Activated naive CD8-positive, alpha-beta T cell treated with anti-CD3 and anti-CD28 coated beads, Interleukin-2, amount 50 U/mL, for 24 hours (primary cell): ENCODE measurements around the gene BLOC1S2.

Experiments used
- ATAC-seq: fragments of 150-1000 bp; cut with Tn5 transposase; one replicate; pipeline ENCODE4 v1.10.0; 2021
- DNase-seq: peaks from one replicate; pipeline ENCODE4 v3.0.0; 2021
- H3K27ac Mint-ChIP-seq: one replicate; pipeline ENCODE4 v1.8.0; 2021; ENCODE audit warnings: mild to moderate bottlenecking, mixed read lengths
- H3K27me3 Mint-ChIP-seq: one replicate; pipeline ENCODE4 v1.8.0; 2021; ENCODE audit warnings: mixed read lengths
- H3K36me3 Mint-ChIP-seq: one replicate; pipeline ENCODE4 v1.8.0; 2021; ENCODE audit warnings: low read depth, mixed read lengths
- H3K4me1 Mint-ChIP-seq: one replicate; pipeline ENCODE4 v1.8.0; 2021; ENCODE audit warnings: mixed read lengths
- H3K4me3 Mint-ChIP-seq: one replicate; pipeline ENCODE4 v1.8.0; 2021; ENCODE audit warnings: mild to moderate bottlenecking, moderate library complexity, mixed read lengths
- H3K9me3 Mint-ChIP-seq: one replicate; pipeline ENCODE4 v1.8.0; 2021; ENCODE audit warnings: mixed read lengths

The BLOC1S2 gene

GRCh38 chr10:100286051-100287033 is at the start of gene BLOC1S2:
TSS of gene BLOC1S2 (minus strand) at chr10:100286680. CDS start at chr10:100286659, 21 bp downstream.
- H3K27me3 Mint-ChIP-seq, result peaks cover 1% of the 10 kb centered on the region
- ATAC-seq (peak; percentile 89), DNase-seq (peak; percentile 92)
- peaks cover 26% of the 10 kb centered on the region for H3K4me1 Mint-ChIP-seq
- H3K36me3 Mint-ChIP-seq, result peaks cover 14% of the 10 kb centered on the region
- no peaks in the 10 kb centered on the region for H3K9me3 Mint-ChIP-seq
- peak within 1 kb of the TSS; percentile 97 for H3K27ac Mint-ChIP-seq
- H3K4me3 Mint-ChIP-seq, result peak within 1 kb of the TSS; percentile 98

- Mint-ChIP-seq H3K9me3 (no peaks in the 10 kb centered on the region), H3K4me1 (peaks cover 9% of the 10 kb centered on the region)
- ATAC-seq, result no peak
Observed at GRCh38 chr10:100334762-100335161, 48.3 kb upstream of the BLOC1S2 start.

DNA sequence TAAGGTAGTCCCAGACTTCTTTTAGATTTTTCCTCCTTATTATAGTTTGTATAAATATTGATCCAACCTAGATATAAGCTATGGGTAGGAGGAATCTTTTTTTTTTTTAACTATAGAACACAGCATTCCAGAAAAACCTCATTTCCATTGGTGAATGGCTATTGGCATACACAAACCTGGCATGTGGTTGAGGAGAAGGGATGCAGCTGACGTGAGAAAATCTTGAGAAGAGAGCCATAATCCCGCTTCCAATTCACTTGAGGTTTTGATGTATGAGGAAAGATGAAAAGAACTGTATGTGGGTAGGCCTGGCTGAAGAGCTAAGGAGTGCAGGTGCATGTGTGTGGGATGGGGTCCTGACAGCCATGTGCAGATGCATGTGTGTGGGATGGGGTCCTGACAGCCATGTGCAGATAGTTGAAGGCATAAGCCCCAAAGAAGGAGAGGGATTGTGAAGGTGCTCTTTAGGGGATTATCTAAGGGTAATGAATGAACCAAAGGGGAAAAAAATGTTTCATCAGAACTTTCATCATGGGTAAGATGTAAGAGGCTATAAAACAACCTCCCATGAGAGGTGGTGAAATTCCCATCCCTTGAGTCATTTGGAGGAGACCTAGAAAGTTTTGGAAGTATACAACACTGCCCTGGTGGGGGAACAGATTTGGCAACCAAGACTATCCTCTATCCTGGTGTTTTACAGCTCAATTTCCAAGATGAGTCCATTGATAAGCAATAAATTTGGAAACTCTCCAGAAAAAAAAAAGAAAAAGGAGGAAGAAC is 47.4 kb upstream of the BLOC1S2 start:
- no peak overlapping the region for H3K27ac Mint-ChIP-seq
- no peaks in the 10 kb centered on the region for H3K9me3 Mint-ChIP-seq
- ATAC-seq (no peak), DNase-seq (no peak)
- no peak overlapping the region for H3K4me3 Mint-ChIP-seq
- no peaks in the 10 kb centered on the region for H3K36me3 Mint-ChIP-seq
- peaks cover 4% of the 10 kb centered on the region for H3K27me3 Mint-ChIP-seq
- H3K4me1 Mint-ChIP-seq, result peaks cover 4% of the 10 kb centered on the region

More at GRCh38 chr10:100334762-100335161, 48.3 kb upstream of the BLOC1S2 start:
- Mint-ChIP-seq H3K4me3 (no peak overlapping the region), H3K27ac (no peak overlapping the region), H3K36me3 (no peaks in the 10 kb centered on the region), H3K27me3 (peaks cover 4% of the 10 kb centered on the region)
- no peak for DNase-seq

- DNase-seq (no peak), ATAC-seq (no peak)
- Mint-ChIP-seq H3K9me3 (no peaks in the 10 kb centered on the region), H3K4me3 (no peak overlapping the region), H3K4me1 (no peaks in the 10 kb centered on the region), H3K27ac (no peak overlapping the region), H3K36me3 (no peaks in the 10 kb centered on the region), H3K27me3 (peaks cover 4% of the 10 kb centered on the region)
Observed at GRCh38 chr10:100333106-100333505, 46.6 kb upstream of the BLOC1S2 start.

DNA sequence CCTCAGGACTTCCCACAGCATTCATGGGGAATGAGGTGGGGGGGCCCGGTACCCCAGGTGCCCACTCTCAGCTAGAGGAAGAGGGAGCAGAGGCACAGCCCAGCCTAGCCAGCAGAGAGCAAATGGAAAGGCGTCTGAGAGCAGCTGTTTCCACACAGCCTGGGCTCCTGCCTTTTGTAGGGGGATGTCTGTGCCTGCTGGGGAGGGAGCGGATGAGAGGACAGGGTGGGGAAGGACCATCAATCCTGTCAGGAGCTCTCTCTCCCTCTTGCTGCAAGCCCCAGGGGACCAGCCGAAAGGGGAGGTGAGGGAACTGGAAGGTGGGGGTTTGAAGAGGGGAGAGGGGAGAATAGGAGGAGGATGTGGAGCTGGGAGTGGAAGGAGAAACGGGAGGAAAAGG is 43.6 kb upstream of the BLOC1S2 start, which contains the start of gene PKD2L1:
TSS of gene PKD2L1 (minus strand) at position 150 of the 400 bp plus-strand sequence. CDS start at position 25, 125 bp downstream.
- Mint-ChIP-seq H3K36me3 (no peaks in the 10 kb centered on the region), H3K9me3 (no peaks in the 10 kb centered on the region), H3K27ac (no peak within 1 kb of the TSS), H3K4me1 (peaks cover 13% of the 10 kb centered on the region), H3K4me3 (no peak within 1 kb of the TSS), H3K27me3 (peaks cover 4% of the 10 kb centered on the region)
- DNase-seq (no peak), ATAC-seq (no peak)

DNA sequence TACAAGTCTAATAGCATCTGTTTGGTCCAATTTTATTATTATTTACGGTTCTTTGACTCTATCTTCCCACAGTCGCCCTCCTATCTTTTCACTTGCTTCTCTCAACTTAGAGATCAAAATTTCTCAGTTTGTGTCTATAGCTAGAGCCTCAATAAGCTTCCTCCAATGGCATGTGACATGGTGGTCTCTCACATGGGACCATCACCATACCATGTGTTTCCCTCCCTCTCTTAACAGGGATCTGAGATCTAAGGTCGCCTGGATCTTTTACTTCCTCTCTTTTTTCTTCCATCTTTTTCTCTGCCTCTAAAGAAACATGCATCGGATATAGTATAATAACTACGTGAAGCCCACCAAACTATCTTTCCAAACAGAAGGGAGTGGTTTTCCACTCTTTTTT is 41.7 kb upstream of the BLOC1S2 start:
- DNase-seq (no peak), ATAC-seq (no peak)
- H3K4me3 Mint-ChIP-seq, result no peak overlapping the region
- H3K27ac Mint-ChIP-seq, result no peak overlapping the region
- H3K27me3 Mint-ChIP-seq, result peaks cover 2% of the 10 kb centered on the region
- H3K9me3 Mint-ChIP-seq, result no peaks in the 10 kb centered on the region
- H3K4me1 Mint-ChIP-seq, result peaks cover 13% of the 10 kb centered on the region
- no peaks in the 10 kb centered on the region for H3K36me3 Mint-ChIP-seq

GRCh38 chr10:100327718-100328009 is 41.2 kb upstream of the BLOC1S2 start:
- Mint-ChIP-seq H3K4me1 (peaks cover 13% of the 10 kb centered on the region), H3K27me3 (peaks cover 2% of the 10 kb centered on the region), H3K9me3 (no peaks in the 10 kb centered on the region), H3K36me3 (no peaks in the 10 kb centered on the region), H3K4me3 (no peak overlapping the region), H3K27ac (no peak overlapping the region)
- DNase-seq, result no peak
- no peak for ATAC-seq

DNA sequence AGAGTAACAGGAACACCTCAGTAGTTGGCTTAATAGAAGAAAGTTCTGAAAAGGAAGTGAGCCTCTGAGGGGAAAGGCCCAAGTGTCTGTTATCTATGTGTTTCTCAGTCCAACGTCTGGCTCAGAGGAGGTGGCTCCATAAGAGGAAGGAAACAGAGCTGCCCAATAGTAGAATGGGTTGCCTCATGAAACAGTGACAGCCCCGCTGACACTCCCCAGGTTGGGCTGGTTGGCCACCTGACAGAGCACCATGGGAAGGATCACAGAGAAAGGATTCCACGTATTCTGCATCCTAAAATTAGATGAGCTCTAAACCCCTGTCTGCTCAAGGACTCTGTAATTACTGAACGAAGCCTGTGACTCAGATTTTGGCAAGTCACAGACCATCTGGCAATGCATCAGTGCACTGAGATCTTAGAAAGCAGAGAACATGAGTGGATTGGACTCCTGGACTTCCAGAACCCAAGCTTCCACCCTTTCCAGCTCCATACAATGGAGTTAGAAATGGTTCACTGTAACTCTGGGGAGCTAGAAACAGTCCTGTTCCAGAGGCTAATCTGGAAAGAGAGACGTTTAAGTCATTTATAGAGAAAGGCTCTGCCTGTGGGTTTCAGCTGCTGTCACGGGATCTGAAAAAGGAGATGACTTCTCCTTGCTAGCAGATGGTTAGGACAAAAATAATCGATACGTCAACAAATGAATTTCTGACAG is 40.7 kb upstream of the BLOC1S2 start:
- no peaks in the 10 kb centered on the region for H3K36me3 Mint-ChIP-seq
- H3K9me3 Mint-ChIP-seq, result no peaks in the 10 kb centered on the region
- DNase-seq (peak; percentile 31), ATAC-seq (peak; percentile 88)
- peak overlapping the region; percentile 23 for H3K27ac Mint-ChIP-seq
- H3K4me1 Mint-ChIP-seq, result peaks cover 13% of the 10 kb centered on the region
- no peak overlapping the region for H3K4me3 Mint-ChIP-seq
- peaks cover 2% of the 10 kb centered on the region for H3K27me3 Mint-ChIP-seq

DNA sequence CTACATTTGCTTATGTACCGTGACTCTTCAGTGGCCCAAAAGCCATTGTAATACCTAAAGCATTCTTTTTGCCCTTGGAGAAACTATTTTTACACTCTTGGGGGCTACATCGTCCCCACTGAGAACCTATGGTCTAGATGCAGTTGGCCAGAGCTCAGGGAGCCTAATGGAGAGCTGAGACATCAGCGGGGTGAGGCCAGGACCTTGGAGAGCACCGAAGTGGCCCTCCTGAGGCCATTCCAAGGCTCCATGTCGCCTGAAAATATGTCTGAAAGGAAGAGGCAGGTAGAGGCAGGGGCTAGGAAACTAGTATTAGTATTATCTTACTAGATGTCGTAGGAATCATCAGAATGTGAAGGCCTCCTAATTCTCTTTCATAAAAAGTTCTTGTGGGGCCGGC is 38.7 kb upstream of the BLOC1S2 start:
- Mint-ChIP-seq H3K27ac (no peak overlapping the region), H3K4me1 (peaks cover 13% of the 10 kb centered on the region), H3K27me3 (peaks cover 2% of the 10 kb centered on the region), H3K36me3 (no peaks in the 10 kb centered on the region), H3K4me3 (no peak overlapping the region), H3K9me3 (no peaks in the 10 kb centered on the region)
- no peak for DNase-seq
- ATAC-seq, result no peak

DNA sequence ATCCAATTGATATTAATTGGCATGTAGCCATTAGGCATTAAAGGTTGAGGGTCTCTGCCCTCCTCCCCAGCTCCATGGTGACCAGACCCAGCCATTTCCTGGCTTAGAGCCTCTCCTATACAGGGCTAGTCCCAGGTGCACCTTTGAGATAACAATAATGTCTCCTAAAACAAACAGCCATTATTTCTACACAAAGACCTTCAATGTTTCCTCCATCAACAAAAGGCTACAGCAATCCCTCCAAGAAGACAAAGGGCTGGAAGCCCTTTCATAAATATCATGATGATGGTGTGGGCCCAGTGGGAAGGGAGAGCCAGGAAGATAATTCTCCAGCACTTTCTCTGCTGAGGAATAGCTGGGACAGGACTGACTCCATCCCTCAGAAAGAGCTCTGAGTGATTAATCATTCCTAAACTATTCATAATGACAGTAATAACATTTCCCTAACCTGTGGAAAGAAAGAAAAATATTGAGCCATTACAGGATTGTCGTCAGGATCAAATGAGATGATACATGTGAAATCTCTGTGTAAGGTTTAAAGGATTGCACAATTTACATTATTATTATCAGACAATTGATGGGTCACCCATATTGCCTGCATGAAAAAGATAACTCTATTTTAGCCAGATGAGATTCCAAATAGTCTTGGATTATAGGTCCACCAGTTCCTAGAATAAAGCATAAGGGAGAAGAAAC is 33.4 kb upstream of the BLOC1S2 start:
- no peaks in the 10 kb centered on the region for H3K9me3 Mint-ChIP-seq
- ATAC-seq (no peak), DNase-seq (no peak)
- H3K36me3 Mint-ChIP-seq, result no peaks in the 10 kb centered on the region
- H3K27me3 Mint-ChIP-seq, result peaks cover 15% of the 10 kb centered on the region
- no peak overlapping the region for H3K4me3 Mint-ChIP-seq
- no peaks in the 10 kb centered on the region for H3K4me1 Mint-ChIP-seq
- H3K27ac Mint-ChIP-seq, result no peak overlapping the region

GRCh38 chr10:100318207-100318606 is 31.7 kb upstream of the BLOC1S2 start:
- no peaks in the 10 kb centered on the region for H3K36me3 Mint-ChIP-seq
- no peaks in the 10 kb centered on the region for H3K4me1 Mint-ChIP-seq
- no peaks in the 10 kb centered on the region for H3K9me3 Mint-ChIP-seq
- no peak for ATAC-seq
- no peak overlapping the region for H3K4me3 Mint-ChIP-seq
- no peak for DNase-seq
- H3K27me3 Mint-ChIP-seq, result peaks cover 20% of the 10 kb centered on the region
- no peak overlapping the region for H3K27ac Mint-ChIP-seq

- H3K4me3 Mint-ChIP-seq, result no peak overlapping the region
- no peaks in the 10 kb centered on the region for H3K9me3 Mint-ChIP-seq
- DNase-seq (no peak), ATAC-seq (no peak)
- H3K27ac Mint-ChIP-seq, result no peak overlapping the region
- no peaks in the 10 kb centered on the region for H3K36me3 Mint-ChIP-seq
- H3K4me1 Mint-ChIP-seq, result no peaks in the 10 kb centered on the region
- peaks cover 31% of the 10 kb centered on the region for H3K27me3 Mint-ChIP-seq
Observed at GRCh38 chr10:100315615-100316014, 29.1 kb upstream of the BLOC1S2 start.

- no peak overlapping the region for H3K27ac Mint-ChIP-seq
Observed at GRCh38 chr10:100311298-100311697, 24.8 kb upstream of the BLOC1S2 start.

DNA sequence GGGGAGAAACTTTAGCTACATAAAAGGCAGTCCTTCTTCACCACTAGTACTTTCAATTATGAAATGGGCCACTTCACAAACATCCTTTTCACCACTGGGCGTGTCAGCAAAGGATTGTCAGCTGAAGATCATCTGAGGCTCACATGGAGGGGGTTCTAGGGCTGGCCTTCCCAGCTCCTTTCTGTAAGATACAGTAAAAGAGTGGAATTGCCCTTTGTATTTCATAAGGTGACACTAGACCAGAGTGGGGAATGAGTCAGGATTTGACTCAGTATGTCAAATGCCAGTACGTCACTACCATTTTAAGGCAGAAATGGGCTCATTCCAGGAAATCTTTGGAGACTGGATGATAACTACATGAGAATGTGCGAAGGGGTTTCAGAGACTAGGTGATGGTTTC is 21.2 kb upstream of the BLOC1S2 start:
- Mint-ChIP-seq H3K9me3 (no peaks in the 10 kb centered on the region), H3K27ac (no peak overlapping the region), H3K27me3 (peaks cover 43% of the 10 kb centered on the region), H3K36me3 (no peaks in the 10 kb centered on the region), H3K4me1 (no peaks in the 10 kb centered on the region), H3K4me3 (no peak overlapping the region)
- DNase-seq (no peak), ATAC-seq (peak; percentile 24)

More at GRCh38 chr10:100311298-100311697, 24.8 kb upstream of the BLOC1S2 start:
- no peaks in the 10 kb centered on the region for H3K9me3 Mint-ChIP-seq
- no peak for DNase-seq
- no peak for ATAC-seq
- H3K27me3 Mint-ChIP-seq, result peaks cover 34% of the 10 kb centered on the region
- H3K4me1 Mint-ChIP-seq, result no peaks in the 10 kb centered on the region
- no peak overlapping the region for H3K4me3 Mint-ChIP-seq
- H3K36me3 Mint-ChIP-seq, result no peaks in the 10 kb centered on the region
